Liver (tissue), 3 donors: ENCODE data around the gene TUBGCP2.

ENCODE experiments used
- EGR1 ChIP-seq, 2 donors: IDR thresholded peaks; 2 replicates each; pipeline ENCODE4 v1.6.1; 2016 to 2018; ENCODE audit warnings: antibody characterized with exemption in 2 of 2, low read depth in 2 of 2
- FOXA1 ChIP-seq: IDR thresholded peaks from 2 replicates; pipeline ENCODE4 v1.6.1; 2016; ENCODE audit warnings: antibody characterized with exemption
- GABPA ChIP-seq, 2 donors: IDR thresholded peaks in 1 of 2; conservative IDR thresholded peaks in 1 of 2; 2 replicates each; pipeline ENCODE4 v1.6.1; 2016; ENCODE audit warnings: antibody characterized with exemption in 2 of 2, mild to moderate bottlenecking in 1 of 2, moderate library complexity in 1 of 2
- JUND ChIP-seq, 2 donors: IDR thresholded peaks; 2 replicates each; pipeline ENCODE4 v1.6.1; 2016; ENCODE audit warnings: antibody characterized with exemption in 2 of 2
- NR2F2 ChIP-seq: IDR thresholded peaks from 2 replicates; pipeline ENCODE4 v1.6.1; 2016; ENCODE audit warnings: antibody characterized with exemption
- RAD21 ChIP-seq, 2 donors: IDR thresholded peaks; 2 replicates each; pipeline ENCODE4 v1.6.1; 2016; ENCODE audit warnings: antibody characterized with exemption in 2 of 2, mild to moderate bottlenecking in 2 of 2
- RXRA ChIP-seq, 2 donors: IDR thresholded peaks; 2 replicates each; pipeline ENCODE4 v1.6.1; 2017 to 2018; ENCODE audit warnings: antibody characterized with exemption in 2 of 2, mild to moderate bottlenecking in 1 of 2
- SP1 ChIP-seq: IDR thresholded peaks from 2 replicates; pipeline ENCODE4 v1.6.1; 2018; ENCODE audit warnings: antibody characterized with exemption, mild to moderate bottlenecking
- TAF1 ChIP-seq: conservative IDR thresholded peaks from 2 replicates; pipeline ENCODE4 v1.6.1; 2016; ENCODE audit warnings: antibody characterized with exemption, mild to moderate bottlenecking
- TF ChIP-seq, protein P1 (sequence below): fragments of 150-350 bp; IDR thresholded peaks from 2 replicates; pipeline ENCODE4 v1.5.1; 2017; ENCODE audit warnings: improper control_type of control experiment, low read depth, low read length; ENCODE audit not compliant: missing input control
- TF ChIP-seq, protein P2 (sequence below): IDR thresholded peaks from 2 replicates; pipeline ENCODE4 v1.6.1; 2016; ENCODE audit warnings: antibody characterized with exemption
- TF ChIP-seq, protein P3 (sequence below): IDR thresholded peaks from 2 replicates; pipeline ENCODE4 v1.6.1; 2016; ENCODE audit warnings: antibody characterized with exemption
- TF ChIP-seq, protein P4 (sequence below): IDR thresholded peaks from 2 replicates; pipeline ENCODE4 v1.6.1; 2016; ENCODE audit warnings: antibody characterized with exemption, mild to moderate bottlenecking
- TF ChIP-seq, protein P5 (sequence below): IDR thresholded peaks from 2 replicates; pipeline ENCODE4 v1.6.1; 2016; ENCODE audit warnings: antibody characterized with exemption
- donor health status: healthy.
- donor health status: healthy.

DNA sequence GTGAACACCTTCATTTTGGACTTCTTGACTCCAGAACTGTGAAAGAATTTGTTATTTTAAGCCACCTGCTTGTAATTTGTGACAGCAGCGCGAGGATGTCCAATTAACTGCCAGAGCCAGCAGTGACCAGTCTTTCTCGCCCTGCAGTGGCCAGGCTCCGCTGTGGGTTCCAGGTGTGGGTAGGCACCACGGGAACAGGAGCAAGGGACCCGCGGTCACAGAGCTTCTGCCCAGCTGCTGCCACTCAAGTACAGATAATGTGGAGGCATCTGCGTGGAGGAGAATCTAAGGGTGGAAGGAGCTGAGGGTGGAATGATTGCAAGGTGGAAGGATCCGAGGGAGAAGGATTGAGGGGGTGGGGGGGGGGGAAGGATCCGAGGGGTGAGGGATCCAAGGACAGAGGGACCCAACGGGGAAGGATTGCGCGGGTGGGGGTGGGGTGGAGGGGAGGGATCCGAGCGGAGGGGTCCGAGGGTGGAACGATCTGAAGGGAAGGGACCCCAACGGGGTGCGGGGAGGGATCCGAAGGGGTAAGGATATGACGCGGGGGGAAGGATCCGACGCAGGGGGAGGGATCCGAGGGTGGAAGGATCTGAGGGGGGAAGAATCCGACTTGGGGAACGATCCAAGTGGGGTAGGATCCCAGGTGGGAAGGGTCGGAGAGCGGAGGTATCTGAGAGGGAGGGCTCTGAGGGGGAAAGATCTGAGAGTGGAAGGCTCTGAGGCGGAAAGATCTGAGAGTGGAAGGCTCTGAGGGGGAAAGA lies 24.4 kb upstream of the TUBGCP2 start:
- TF ChIP-seq, protein P1, sequence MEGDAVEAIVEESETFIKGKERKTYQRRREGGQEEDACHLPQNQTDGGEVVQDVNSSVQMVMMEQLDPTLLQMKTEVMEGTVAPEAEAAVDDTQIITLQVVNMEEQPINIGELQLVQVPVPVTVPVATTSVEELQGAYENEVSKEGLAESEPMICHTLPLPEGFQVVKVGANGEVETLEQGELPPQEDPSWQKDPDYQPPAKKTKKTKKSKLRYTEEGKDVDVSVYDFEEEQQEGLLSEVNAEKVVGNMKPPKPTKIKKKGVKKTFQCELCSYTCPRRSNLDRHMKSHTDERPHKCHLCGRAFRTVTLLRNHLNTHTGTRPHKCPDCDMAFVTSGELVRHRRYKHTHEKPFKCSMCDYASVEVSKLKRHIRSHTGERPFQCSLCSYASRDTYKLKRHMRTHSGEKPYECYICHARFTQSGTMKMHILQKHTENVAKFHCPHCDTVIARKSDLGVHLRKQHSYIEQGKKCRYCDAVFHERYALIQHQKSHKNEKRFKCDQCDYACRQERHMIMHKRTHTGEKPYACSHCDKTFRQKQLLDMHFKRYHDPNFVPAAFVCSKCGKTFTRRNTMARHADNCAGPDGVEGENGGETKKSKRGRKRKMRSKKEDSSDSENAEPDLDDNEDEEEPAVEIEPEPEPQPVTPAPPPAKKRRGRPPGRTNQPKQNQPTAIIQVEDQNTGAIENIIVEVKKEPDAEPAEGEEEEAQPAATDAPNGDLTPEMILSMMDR: no peak
- TF ChIP-seq FOXA1 (no peak), EGR1 (IDR thresholded peaks at IDR 0.05; ENCODE audit: low read depth in 2 of 2) (no peak), RAD21 (IDR thresholded peaks at IDR 0.05) (no peak), SP1 (no peak), JUND (IDR thresholded peaks at IDR 0.05) (no peak), GABPA (IDR thresholded peaks at IDR 0.05 in 1 of 2, conservative IDR thresholded peaks at IDR 0.05 in 1 of 2) (no peak), TAF1 (no peak), RXRA (IDR thresholded peaks at IDR 0.05) (no peak), NR2F2 (no peak)
- TF ChIP-seq, protein P2, sequence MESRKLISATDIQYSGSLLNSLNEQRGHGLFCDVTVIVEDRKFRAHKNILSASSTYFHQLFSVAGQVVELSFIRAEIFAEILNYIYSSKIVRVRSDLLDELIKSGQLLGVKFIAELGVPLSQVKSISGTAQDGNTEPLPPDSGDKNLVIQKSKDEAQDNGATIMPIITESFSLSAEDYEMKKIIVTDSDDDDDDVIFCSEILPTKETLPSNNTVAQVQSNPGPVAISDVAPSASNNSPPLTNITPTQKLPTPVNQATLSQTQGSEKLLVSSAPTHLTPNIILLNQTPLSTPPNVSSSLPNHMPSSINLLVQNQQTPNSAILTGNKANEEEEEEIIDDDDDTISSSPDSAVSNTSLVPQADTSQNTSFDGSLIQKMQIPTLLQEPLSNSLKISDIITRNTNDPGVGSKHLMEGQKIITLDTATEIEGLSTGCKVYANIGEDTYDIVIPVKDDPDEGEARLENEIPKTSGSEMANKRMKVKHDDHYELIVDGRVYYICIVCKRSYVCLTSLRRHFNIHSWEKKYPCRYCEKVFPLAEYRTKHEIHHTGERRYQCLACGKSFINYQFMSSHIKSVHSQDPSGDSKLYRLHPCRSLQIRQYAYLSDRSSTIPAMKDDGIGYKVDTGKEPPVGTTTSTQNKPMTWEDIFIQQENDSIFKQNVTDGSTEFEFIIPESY: no peak
- TF ChIP-seq, protein P3, sequence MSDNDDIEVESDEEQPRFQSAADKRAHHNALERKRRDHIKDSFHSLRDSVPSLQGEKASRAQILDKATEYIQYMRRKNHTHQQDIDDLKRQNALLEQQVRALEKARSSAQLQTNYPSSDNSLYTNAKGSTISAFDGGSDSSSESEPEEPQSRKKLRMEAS: no peak
- TF ChIP-seq, protein P4, sequence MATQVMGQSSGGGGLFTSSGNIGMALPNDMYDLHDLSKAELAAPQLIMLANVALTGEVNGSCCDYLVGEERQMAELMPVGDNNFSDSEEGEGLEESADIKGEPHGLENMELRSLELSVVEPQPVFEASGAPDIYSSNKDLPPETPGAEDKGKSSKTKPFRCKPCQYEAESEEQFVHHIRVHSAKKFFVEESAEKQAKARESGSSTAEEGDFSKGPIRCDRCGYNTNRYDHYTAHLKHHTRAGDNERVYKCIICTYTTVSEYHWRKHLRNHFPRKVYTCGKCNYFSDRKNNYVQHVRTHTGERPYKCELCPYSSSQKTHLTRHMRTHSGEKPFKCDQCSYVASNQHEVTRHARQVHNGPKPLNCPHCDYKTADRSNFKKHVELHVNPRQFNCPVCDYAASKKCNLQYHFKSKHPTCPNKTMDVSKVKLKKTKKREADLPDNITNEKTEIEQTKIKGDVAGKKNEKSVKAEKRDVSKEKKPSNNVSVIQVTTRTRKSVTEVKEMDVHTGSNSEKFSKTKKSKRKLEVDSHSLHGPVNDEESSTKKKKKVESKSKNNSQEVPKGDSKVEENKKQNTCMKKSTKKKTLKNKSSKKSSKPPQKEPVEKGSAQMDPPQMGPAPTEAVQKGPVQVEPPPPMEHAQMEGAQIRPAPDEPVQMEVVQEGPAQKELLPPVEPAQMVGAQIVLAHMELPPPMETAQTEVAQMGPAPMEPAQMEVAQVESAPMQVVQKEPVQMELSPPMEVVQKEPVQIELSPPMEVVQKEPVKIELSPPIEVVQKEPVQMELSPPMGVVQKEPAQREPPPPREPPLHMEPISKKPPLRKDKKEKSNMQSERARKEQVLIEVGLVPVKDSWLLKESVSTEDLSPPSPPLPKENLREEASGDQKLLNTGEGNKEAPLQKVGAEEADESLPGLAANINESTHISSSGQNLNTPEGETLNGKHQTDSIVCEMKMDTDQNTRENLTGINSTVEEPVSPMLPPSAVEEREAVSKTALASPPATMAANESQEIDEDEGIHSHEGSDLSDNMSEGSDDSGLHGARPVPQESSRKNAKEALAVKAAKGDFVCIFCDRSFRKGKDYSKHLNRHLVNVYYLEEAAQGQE: no peak
- TF ChIP-seq, protein P5, sequence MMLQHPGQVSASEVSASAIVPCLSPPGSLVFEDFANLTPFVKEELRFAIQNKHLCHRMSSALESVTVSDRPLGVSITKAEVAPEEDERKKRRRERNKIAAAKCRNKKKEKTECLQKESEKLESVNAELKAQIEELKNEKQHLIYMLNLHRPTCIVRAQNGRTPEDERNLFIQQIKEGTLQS: no peak
